Measurements from ENCODE around the gene PBX4.

DNA sequence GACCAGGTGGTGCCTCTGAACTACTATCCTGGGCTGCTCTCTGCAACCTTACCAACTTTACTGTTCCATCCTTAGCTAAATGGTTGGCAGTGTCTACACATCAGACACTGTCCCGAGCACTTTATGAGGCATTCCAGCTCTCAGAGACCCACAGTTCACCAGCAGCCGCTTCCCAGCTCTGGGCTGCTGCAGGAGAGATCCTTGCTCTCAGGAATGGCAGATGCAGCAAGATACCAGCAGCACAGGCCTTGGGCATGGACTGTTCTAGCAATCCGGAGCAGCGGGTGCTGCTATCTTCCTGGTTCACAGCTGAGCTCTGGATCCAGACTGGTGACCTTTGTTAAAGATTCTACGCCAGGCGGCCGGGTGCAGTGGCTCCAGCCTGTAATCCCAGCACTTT is 12.9 kb upstream of the PBX4 start:
- TF ChIP-seq CTCF (IDR thresholded peaks at IDR 0.05) (no peak), EZH2 (IDR thresholded peaks at IDR 0.05; ENCODE audit: borderline replicate concordance, insufficient read depth, low read depth, low read length, poor library complexity, severe bottlenecking) (no peak)
